H1 (cell line): ENCODE results near the gene RBP5.

Experiments
- CHD1 ChIP-seq: IDR thresholded peaks from 2 replicates; pipeline ENCODE4 v1.6.1; 2012; ENCODE audit warnings: low read depth, low read length, improper control_type of control experiment
- CHD2 ChIP-seq: IDR thresholded peaks from 2 replicates; pipeline ENCODE4 v1.6.1; 2012; ENCODE audit warnings: low read length, improper control_type of control experiment
- TF ChIP-seq, protein P1 (sequence below), 3 experiments: IDR thresholded peaks; 1 replicate in 2 of 3; 2 replicates in 1 of 3; pipeline versions ENCODE4 v1.5.1 to v1.6.1; 2011; ENCODE audit warnings: low read length in 3 of 3, mild to moderate bottlenecking in 3 of 3, inconsistent platforms in 2 of 3, low read depth in 1 of 3, moderate library complexity in 1 of 3; ENCODE audit not compliant: insufficient read depth in 1 of 3; ENCODE audit errors: control extremely low read depth in 1 of 3

GRCh38 chr12:7162691-7163114 is 34.0 kb upstream of the RBP5 start:
- TF ChIP-seq, protein P1, sequence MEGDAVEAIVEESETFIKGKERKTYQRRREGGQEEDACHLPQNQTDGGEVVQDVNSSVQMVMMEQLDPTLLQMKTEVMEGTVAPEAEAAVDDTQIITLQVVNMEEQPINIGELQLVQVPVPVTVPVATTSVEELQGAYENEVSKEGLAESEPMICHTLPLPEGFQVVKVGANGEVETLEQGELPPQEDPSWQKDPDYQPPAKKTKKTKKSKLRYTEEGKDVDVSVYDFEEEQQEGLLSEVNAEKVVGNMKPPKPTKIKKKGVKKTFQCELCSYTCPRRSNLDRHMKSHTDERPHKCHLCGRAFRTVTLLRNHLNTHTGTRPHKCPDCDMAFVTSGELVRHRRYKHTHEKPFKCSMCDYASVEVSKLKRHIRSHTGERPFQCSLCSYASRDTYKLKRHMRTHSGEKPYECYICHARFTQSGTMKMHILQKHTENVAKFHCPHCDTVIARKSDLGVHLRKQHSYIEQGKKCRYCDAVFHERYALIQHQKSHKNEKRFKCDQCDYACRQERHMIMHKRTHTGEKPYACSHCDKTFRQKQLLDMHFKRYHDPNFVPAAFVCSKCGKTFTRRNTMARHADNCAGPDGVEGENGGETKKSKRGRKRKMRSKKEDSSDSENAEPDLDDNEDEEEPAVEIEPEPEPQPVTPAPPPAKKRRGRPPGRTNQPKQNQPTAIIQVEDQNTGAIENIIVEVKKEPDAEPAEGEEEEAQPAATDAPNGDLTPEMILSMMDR (IDR thresholded peaks at IDR 0.05; ENCODE audit: control extremely low read depth in 1 of 3, insufficient read depth in 1 of 3, low read depth in 1 of 3, low read length in 3 of 3) = peak; percentile 66 to 84 (median 74)
- TF ChIP-seq CHD1 (no peak), CHD2 (no peak)
